GM12878 (cell line): ENCODE data around the gene SDK2. TPM values are rescaled to one million over a fixed set of nuclear protein-coding genes. Genes with fewer than 3 reads are reported as not detected.

Experiments used
- ATAC-seq: fragments of 200-7000 bp; cut with Tn5 transposase; 3 replicates; pipeline ENCODE4 v1.9.1; 2020; ENCODE audit warnings: mild to moderate bottlenecking, moderate library complexity
- BruUV-seq: library from RNA; stranded (reverse); fragments of 400-500 nt; replicated peaks from 2 replicates; lab custom pipeline; 2021; lab: Mats Ljungman, UMichigan
- CTCF ChIA-PET: fragments of 300-600 bp; sonication (Branson Sonifier 250); formaldehyde crosslinking; extraction: SDS; loops from one replicate; lab custom pipeline; 2021; ENCODE audit warnings: inconsistent platforms; lab: Yijun Ruan, JAX
- POLR2A ChIA-PET: fragments of 350-600 bp; formaldehyde crosslinking; extraction: SDS; loops from one replicate; lab custom pipeline; 2021; ENCODE audit warnings: inconsistent platforms; lab: Charles Lee
- RAD21 ChIA-PET: fragments of 300-600 bp; sonication (Branson Sonifier 250); formaldehyde crosslinking; loops from one replicate; lab custom pipeline; 2023; ENCODE audit warnings: antibody characterized with exemption; ENCODE audit not compliant: unreplicated experiment; lab: Charles Lee
- SMC1A ChIA-PET: fragments of 300-600 bp; sonication (Branson Sonifier 250); formaldehyde crosslinking; loops from one replicate; lab custom pipeline; 2023; ENCODE audit not compliant: unreplicated experiment, uncharacterized antibody; lab: Charles Lee
- DNase-seq: peaks from one replicate; pipeline ENCODE4 v3.0.0-alpha.2; 2011; ENCODE audit warnings: low read depth, low spot score
- FAIRE-seq: peaks from 3 replicates; lab custom pipeline; 2011; peaks lifted over from hg19 to GRCh38; lab: Jason Lieb, UNC
- H2AFZ ChIP-seq: 2 replicates; pipeline ENCODE4 v1.6.0; 2011; ENCODE audit warnings: low read depth, low read length, control low read depth; ENCODE audit not compliant: control insufficient read depth
- H3K27ac ChIP-seq: 2 replicates; pipeline ENCODE4 v1.5.1; 2011; ENCODE audit warnings: control low read depth; ENCODE audit not compliant: control insufficient read depth, insufficient read depth
- H3K27me3 ChIP-seq, 2 experiments: replicated peaks in 1 of 2; 2 replicates each; pipeline versions ENCODE4 v1.6.0 to v1.6.1; 2011; ENCODE audit warnings: low read length in 1 of 2; ENCODE audit not compliant: control insufficient read depth in 2 of 2, insufficient read depth in 2 of 2
- H3K36me3 ChIP-seq, 2 experiments: 2 replicates each; pipeline ENCODE4 v1.5.1; 2011; ENCODE audit warnings: low read length in 1 of 2; ENCODE audit not compliant: control insufficient read depth in 2 of 2, insufficient read depth in 2 of 2
- H3K4me1 ChIP-seq: 2 replicates; pipeline ENCODE4 v1.6.1; 2011; ENCODE audit warnings: mild to moderate bottlenecking, low read length, moderate library complexity, mixed read lengths; ENCODE audit not compliant: control insufficient read depth, insufficient read depth
- H3K4me2 ChIP-seq: 2 replicates; pipeline ENCODE4 v1.6.0; 2011; ENCODE audit warnings: control low read depth; ENCODE audit not compliant: control insufficient read depth, insufficient read depth
- H3K4me3 ChIP-seq: fragments of 200-600 bp; sonication (generic); 2 replicates; pipeline ENCODE4 v1.5.1; 2016
- H3K79me2 ChIP-seq: 2 replicates; pipeline ENCODE4 v1.6.0; 2011; ENCODE audit warnings: low read length; ENCODE audit not compliant: control insufficient read depth, insufficient read depth
- H3K9ac ChIP-seq: 2 replicates; pipeline ENCODE4 v1.8.0; 2011; ENCODE audit warnings: low read length, control low read depth, mixed read lengths; ENCODE audit not compliant: control insufficient read depth, insufficient read depth
- H3K9me3 ChIP-seq: replicated peaks from 3 replicates; pipeline ENCODE4 v1.5.1; 2011; ENCODE audit warnings: mild to moderate bottlenecking, low read length; ENCODE audit not compliant: control insufficient read depth, insufficient read depth
- H4K20me1 ChIP-seq: 2 replicates; pipeline ENCODE4 v1.6.0; 2011; ENCODE audit not compliant: control insufficient read depth, insufficient read depth
- E2F4 ChIP-seq: IDR thresholded peaks from 2 replicates; pipeline ENCODE4 v1.6.1; 2012; ENCODE audit warnings: low read depth, low read length, improper control_type of control experiment
- FOS ChIP-seq: IDR thresholded peaks from 3 replicates; pipeline ENCODE4 v1.6.1; 2011; ENCODE audit warnings: borderline replicate concordance; ENCODE audit not compliant: insufficient read length; ENCODE audit errors: extremely low read depth
- HDGF ChIP-seq: fragments of 450-650 bp; IDR thresholded peaks from 2 replicates; pipeline ENCODE4 v1.6.1; 2016; ENCODE audit warnings: antibody characterized with exemption
- IRF3 ChIP-seq: fragments of 450-650 bp; IDR thresholded peaks from 2 replicates; pipeline ENCODE4 v1.6.1; 2014; ENCODE audit warnings: mild to moderate bottlenecking
- JUND ChIP-seq: IDR thresholded peaks from 2 replicates; pipeline ENCODE4 v1.6.1; 2012; ENCODE audit warnings: low read depth, mild to moderate bottlenecking, low read length, improper control_type of control experiment, moderate library complexity
- NFIC ChIP-seq: IDR thresholded peaks from 2 replicates; pipeline ENCODE4 v1.6.1; 2012; ENCODE audit warnings: low read depth, mild to moderate bottlenecking, inconsistent platforms, low read length, moderate library complexity
- SKIL ChIP-seq: fragments of 450-650 bp; IDR thresholded peaks from 2 replicates; pipeline ENCODE4 v1.6.1; 2017; ENCODE audit warnings: mild to moderate bottlenecking, low read depth, inconsistent platforms; ENCODE audit not compliant: poor library complexity, severe bottlenecking
- SREBF1 ChIP-seq: IDR thresholded peaks from 2 replicates; pipeline ENCODE4 v1.6.1; 2012; ENCODE audit warnings: mild to moderate bottlenecking, low read length
- SRF ChIP-seq, 2 experiments: IDR thresholded peaks; 2 replicates each; pipeline ENCODE4 v1.6.1; 2011; ENCODE audit warnings: low read depth in 2 of 2, low read length in 2 of 2, mild to moderate bottlenecking in 1 of 2, moderate library complexity in 1 of 2
- USF2 ChIP-seq: IDR thresholded peaks from 2 replicates; pipeline ENCODE4 v1.6.1; 2011; ENCODE audit warnings: low read depth, low read length, improper control_type of control experiment, borderline replicate concordance
- ZBTB33 ChIP-seq: fragments of 450-650 bp; IDR thresholded peaks from 2 replicates; pipeline ENCODE4 v1.6.1; 2017; ENCODE audit warnings: mild to moderate bottlenecking
- WGBS: methylation state at CpG from one replicate; pipeline ENCODE4 v1.1.6; 2016; ENCODE audit warnings: low lambda C conversion rate; ENCODE audit not compliant: insufficient replicate concordance, insufficient coverage; ENCODE audit errors: missing lambda C conversion rate; 5-methylcytosine and 5-hydroxymethylcytosine counted together
- in situ Hi-C: fragments of 300-500 bp; cut with MboI; formaldehyde crosslinking; loops from 9 replicates; pipeline ENCODE4 v1.14.3; 2018; ENCODE audit warnings: mixed read lengths
- intact Hi-C: fragments of 100-400 bp; cut with micrococcal nuclease; formaldehyde crosslinking; loops from one replicate; pipeline ENCODE4 v1.14.2; 2022; ENCODE audit not compliant: unreplicated experiment
- polyA plus RNA-seq, 11 experiments: library from polyadenylated mRNA; depleted of rRNA in 4 of 11; unstranded in 6 of 11; stranded (reverse) in 5 of 11; fragments of >200 nt; fragmentation: Nextera tagmentation in 4 of 11; fragmentation: Illumina TruSeq in 1 of 11; extraction: Ambion mirVana in 4 of 11; extraction: Trizol in 1 of 11; gene quantifications; 1 replicate in 1 of 11; 2 replicates in 10 of 11; pipeline versions ENCODE4 v1.2.1 to v1.2.3, GENCODE V29; 2011 to 2016; ENCODE audit warnings: inconsistent platforms in 2 of 11, missing spikeins in 2 of 11, low read depth in 1 of 11
- total RNA-seq, 4 experiments: library from RNA; depleted of rRNA in 3 of 4; stranded (reverse); fragments of >200 nt in 3 of 4; fragmentation: Illumina TruSeq in 1 of 4; extraction: Trizol in 1 of 4; gene quantifications; 2 replicates each; pipeline versions ENCODE4 v1.2.1 to v1.2.3, GENCODE V29; 2013 to 2021

SDK2 gene
- total and polyA plus RNA-seq, 10 of the 15 experiments (the other 5 are each of a cell fraction or from before 2014, with no cell fraction given), result 0.03 to 0.08 (median 0.03) TPM; not detected in 7

- Histone ChIP-seq H4K20me1 (no peaks in the 10 kb centered on the region), H3K4me2 (no peak overlapping the region), H3K9me3 (no peaks in the 10 kb centered on the region), H3K79me2 (no peaks in the 10 kb centered on the region), H3K4me1 (peaks cover 6% of the 10 kb centered on the region; the same call in 1 of the 2 replicates), H3K4me3 (no peak overlapping the region), H2AFZ (no peak overlapping the region), H3K27me3 (no peaks in the 10 kb centered on the region), H3K27ac (no peak overlapping the region), H3K9ac (no peak overlapping the region), H3K36me3 (no peaks in the 10 kb centered on the region)
- ATAC-seq (no peak), FAIRE-seq (no peak), DNase-seq (no peak)
- ChIA-PET RAD21 (no interaction called here), POLR2A (no interaction called here), SMC1A (no interaction called here), CTCF (no interaction called here)
- whole genome bisulfite sequencing, result 47% methylated on average over 9 of the region's 9 CpGs
- in situ Hi-C loops (no loop called here), intact Hi-C loops (no loop called here)
- TF ChIP-seq E2F4, result no peak
- no peak for TF ChIP-seq HDGF
- TF ChIP-seq SKIL, result no peak
- no TSS peak for BruUV-seq
Measured at GRCh38 chr17:73562896-73563295, 81.3 kb downstream of the SDK2 start.

- Histone ChIP-seq H3K79me2 (no peaks in the 10 kb centered on the region), H4K20me1 (no peaks in the 10 kb centered on the region), H3K9ac (no peak overlapping the region), H3K36me3 (no peaks in the 10 kb centered on the region), H3K27me3 (no peaks in the 10 kb centered on the region), H3K4me3 (no peak overlapping the region), H3K4me1 (no peaks in the 10 kb centered on the region), H3K27ac (no peak overlapping the region), H3K9me3 (no peaks in the 10 kb centered on the region), H3K4me2 (no peak overlapping the region), H2AFZ (no peak overlapping the region)
- no TSS peak for BruUV-seq
- in situ Hi-C loops (no loop called here), intact Hi-C loops (no loop called here)
- CTCF ChIA-PET, result no interaction called here
- POLR2A ChIA-PET, result no interaction called here
- FAIRE-seq, result no peak
- RAD21 ChIA-PET, result no interaction called here
- no peak for ATAC-seq
- SMC1A ChIA-PET, result no interaction called here
- no peak for DNase-seq
- 18% methylated on average over 9 of the region's 9 CpGs for WGBS
- no peak for TF ChIP-seq JUND
- TF ChIP-seq ZBTB33, result no peak
- no peak for TF ChIP-seq IRF3
- no peak for TF ChIP-seq SREBF1
- no peak for TF ChIP-seq NFIC
- no peak for TF ChIP-seq USF2
- no peak for TF ChIP-seq SRF (IDR thresholded peaks at IDR 0.05; ENCODE audit: low read depth in 2 of 2, low read length in 2 of 2)
- no peak for TF ChIP-seq FOS
Measured at GRCh38 chr17:73561111-73561510, 83.1 kb downstream of the SDK2 start.
